Ramos (cell line): ENCODE results near the gene TMEM178A.
"Not testable (repeated sequence)": the region's sequence is repeated elsewhere in the genome, so short reads cannot be mapped to it uniquely, and the experiment has no call there.

Source experiments
- in situ Hi-C: fragments of 300-500 bp; cut with MboI; formaldehyde crosslinking; loops from one replicate; pipeline ENCODE4 v1.14.3; 2022; ENCODE audit warnings: low sequenced_read_pairs; ENCODE audit not compliant: unreplicated experiment

TMEM178A gene

GRCh38 chr2:39665811-39666490 lies at the start of gene TMEM178A:
Gene TMEM178A, plus strand, starts transcription at chr2:39665917. Its CDS starts 58 bp downstream, at chr2:39665975.
- in situ Hi-C loops = no loop called here

GRCh38 chr2:39618236-39618635 lies 47.5 kb upstream of the TMEM178A start:
- in situ Hi-C loops = no loop called here

GRCh38 chr2:39618736-39619135 lies 47.0 kb upstream of the TMEM178A start:
- in situ Hi-C loops = no loop called here

- in situ Hi-C loops = no loop called here
Measured at GRCh38 chr2:39620067-39620466, 45.6 kb upstream of the TMEM178A start.

- in situ Hi-C loops = no loop called here
Measured at GRCh38 chr2:39621596-39621995, 44.1 kb upstream of the TMEM178A start.

GRCh38 chr2:39622860-39623259 lies 42.9 kb upstream of the TMEM178A start:
- in situ Hi-C loops = no loop called here

- in situ Hi-C loops = no loop called here
Measured at GRCh38 chr2:39623917-39624316, 41.8 kb upstream of the TMEM178A start.

- in situ Hi-C loops = no loop called here
Measured at GRCh38 chr2:39625193-39625926, 40.4 kb upstream of the TMEM178A start.

GRCh38 chr2:39625927-39626270 lies 39.8 kb upstream of the TMEM178A start:
- in situ Hi-C loops = no loop called here

- in situ Hi-C loops = not testable (repeated sequence)
Measured at GRCh38 chr2:39628346-39628745, 37.4 kb upstream of the TMEM178A start.

- in situ Hi-C loops = no loop called here
Measured at GRCh38 chr2:39629646-39630045, 36.1 kb upstream of the TMEM178A start.

- in situ Hi-C loops = no loop called here
Measured at GRCh38 chr2:39631256-39631655, 34.5 kb upstream of the TMEM178A start.

GRCh38 chr2:39631718-39632117 lies 34.0 kb upstream of the TMEM178A start:
- in situ Hi-C loops = no loop called here

- in situ Hi-C loops = no loop called here
Measured at GRCh38 chr2:39632876-39633275, 32.8 kb upstream of the TMEM178A start.

- in situ Hi-C loops = no loop called here
Measured at GRCh38 chr2:39636306-39636705, 29.4 kb upstream of the TMEM178A start.

- in situ Hi-C loops = no loop called here
Measured at GRCh38 chr2:39638581-39638980, 27.1 kb upstream of the TMEM178A start.

- in situ Hi-C loops = no loop called here
Measured at GRCh38 chr2:39640107-39640506, 25.6 kb upstream of the TMEM178A start.

GRCh38 chr2:39640681-39641080 lies 25.0 kb upstream of the TMEM178A start:
- in situ Hi-C loops = no loop called here

GRCh38 chr2:39641635-39642034 lies 24.1 kb upstream of the TMEM178A start:
- in situ Hi-C loops = no loop called here

GRCh38 chr2:39642051-39642718 lies 23.5 kb upstream of the TMEM178A start:
- in situ Hi-C loops = no loop called here

- in situ Hi-C loops = no loop called here
Measured at GRCh38 chr2:39645826-39646225, 19.9 kb upstream of the TMEM178A start.
